ENCODE results near the gene FGR. TPM values are rescaled to one million over a fixed set of nuclear protein-coding genes. Genes with fewer than 3 reads are reported as not detected.
A peak's percentile ranks its signal among the peaks of the same experiment; 100 is the strongest.

The FGR gene
- total and polyA plus RNA-seq, 2 of the 13 experiments (the other 11 are each of a cell fraction or from before 2014, with no cell fraction given), result not detected

- no peak overlapping the region for H2AFZ ChIP-seq (ENCODE audit: low read length)
- no peak overlapping the region for H3K27ac ChIP-seq (ENCODE audit: extremely low read length, insufficient read depth, low read length)
- no peaks in the 10 kb centered on the region for H4K20me1 ChIP-seq (ENCODE audit: insufficient read depth, low read length)
- FAIRE-seq (no peak), ATAC-seq (no peak), DNase-seq (ENCODE audit: low spot score) (no peak)
- WGBS (ENCODE audit: low lambda C conversion rate), result 10% methylated on average over 3 of the region's 3 CpGs
- no peak overlapping the region for H3K9ac ChIP-seq (ENCODE audit: insufficient read depth, low read depth, low read length)
- H3K79me2 ChIP-seq (ENCODE audit: insufficient read depth, low read length), result no peaks in the 10 kb centered on the region
- H3K4me3 ChIP-seq (replicated peaks in 1 of 3; ENCODE audit: insufficient read depth in 1 of 3, low read depth in 2 of 3, low read length in 3 of 3), result no peak overlapping the region
- ChIA-PET CTCF (ENCODE audit: low intra/inter-chr PET ratio, low total read pairs) (interaction anchor here (1.2 to 4.9 kb wide), 3 partner anchors 35 to 193 kb away, joined by 3 to 63 read pairs (median 31); no protein-coding TSS in a partner anchor), POLR2A (interaction anchor here (0.7 to 1.3 kb wide), 2 partner anchors 40 to 194 kb away, joined by 3 read pairs; no protein-coding TSS in a partner anchor)
- intact Hi-C loops (cut with micrococcal nuclease; ENCODE audit: unreplicated experiment) (loop anchor here (5.0 kb wide), 1 partner anchor 102 kb away; no protein-coding TSS in a partner anchor), in situ Hi-C loops (cut with HindIII; ENCODE audit: extremely low pct_ligation_motif_present, low pct_unique_long_range_greater_than_20kb) (loop anchor here (5.0 to 10.0 kb wide), 3 partner anchors 52 to 314 kb away; partner anchors contain the start of gene GPR3)
- 0 out of 2 replicates have a peak overlapping the region, but pooled peaks have one; percentile 92 for H3K4me2 ChIP-seq (ENCODE audit: low read depth, low read length)
- BruUV-seq (replicated peaks), result no TSS peak
- peaks cover 0 to 20% of the 10 kb centered on the region in 2 experiments; a peak in 1 of 5 replicates for H3K27me3 ChIP-seq (ENCODE audit: control insufficient read depth in 1 of 2, insufficient read depth in 2 of 2, low read length in 2 of 2)
- no peaks in the 10 kb centered on the region for H3K9me3 ChIP-seq (ENCODE audit: low read length)
- H3K36me3 ChIP-seq (replicated peaks in 1 of 2; ENCODE audit: control insufficient read depth in 1 of 2, insufficient read depth in 2 of 2, low read length in 2 of 2), result no peaks in the 10 kb centered on the region
- H3K4me1 ChIP-seq (ENCODE audit: insufficient read depth, low read length), result peaks cover 57% of the 10 kb centered on the region
- TF ChIP-seq ZNF788 (CRISPR knock-in tag; IDR thresholded peaks at IDR 0.05; ENCODE audit: borderline replicate concordance) (no peak), CREM (IDR thresholded peaks at IDR 0.05) (no peak), CREM (CRISPR knock-in tag; IDR thresholded peaks at IDR 0.05) (no peak), RFXANK (CRISPR knock-in tag; IDR thresholded peaks at IDR 0.05) (no peak), FOXA1 (IDR thresholded peaks at IDR 0.05) (no peak), FOXA1 (CRISPR knock-in tag; IDR thresholded peaks at IDR 0.05) (no peak), SCMH1 (CRISPR knock-in tag; IDR thresholded peaks at IDR 0.05; ENCODE audit: borderline replicate concordance) (no peak), NFE2 (CRISPR knock-in tag; IDR thresholded peaks at IDR 0.05) (no peak), SETDB1 (CRISPR knock-in tag; IDR thresholded peaks at IDR 0.05; ENCODE audit: borderline replicate concordance) (no peak), ZNF619 (CRISPR knock-in tag; IDR thresholded peaks at IDR 0.05) (no peak), ZNF430 (CRISPR knock-in tag; IDR thresholded peaks at IDR 0.05) (no peak), PRDM15 (CRISPR knock-in tag; IDR thresholded peaks at IDR 0.05) (no peak)
- TF ChIP-seq, protein P1, sequence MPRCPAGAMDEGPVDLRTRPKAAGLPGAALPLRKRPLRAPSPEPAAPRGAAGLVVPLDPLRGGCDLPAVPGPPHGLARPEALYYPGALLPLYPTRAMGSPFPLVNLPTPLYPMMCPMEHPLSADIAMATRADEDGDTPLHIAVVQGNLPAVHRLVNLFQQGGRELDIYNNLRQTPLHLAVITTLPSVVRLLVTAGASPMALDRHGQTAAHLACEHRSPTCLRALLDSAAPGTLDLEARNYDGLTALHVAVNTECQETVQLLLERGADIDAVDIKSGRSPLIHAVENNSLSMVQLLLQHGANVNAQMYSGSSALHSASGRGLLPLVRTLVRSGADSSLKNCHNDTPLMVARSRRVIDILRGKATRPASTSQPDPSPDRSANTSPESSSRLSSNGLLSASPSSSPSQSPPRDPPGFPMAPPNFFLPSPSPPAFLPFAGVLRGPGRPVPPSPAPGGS (CRISPR knock-in tag; IDR thresholded peaks at IDR 0.05), result no peak
Measured at GRCh38 chr1:27609210-27609555, 25.8 kb downstream of the FGR start.
